ENCODE measurements around the gene USP7. TPM values are rescaled to one million over a fixed set of nuclear protein-coding genes. Genes with fewer than 3 reads are reported as not detected.

Gene USP7
- total and polyA plus RNA-seq, 4 donors: 13.7 to 85.6 (median 37.7) TPM

DNA sequence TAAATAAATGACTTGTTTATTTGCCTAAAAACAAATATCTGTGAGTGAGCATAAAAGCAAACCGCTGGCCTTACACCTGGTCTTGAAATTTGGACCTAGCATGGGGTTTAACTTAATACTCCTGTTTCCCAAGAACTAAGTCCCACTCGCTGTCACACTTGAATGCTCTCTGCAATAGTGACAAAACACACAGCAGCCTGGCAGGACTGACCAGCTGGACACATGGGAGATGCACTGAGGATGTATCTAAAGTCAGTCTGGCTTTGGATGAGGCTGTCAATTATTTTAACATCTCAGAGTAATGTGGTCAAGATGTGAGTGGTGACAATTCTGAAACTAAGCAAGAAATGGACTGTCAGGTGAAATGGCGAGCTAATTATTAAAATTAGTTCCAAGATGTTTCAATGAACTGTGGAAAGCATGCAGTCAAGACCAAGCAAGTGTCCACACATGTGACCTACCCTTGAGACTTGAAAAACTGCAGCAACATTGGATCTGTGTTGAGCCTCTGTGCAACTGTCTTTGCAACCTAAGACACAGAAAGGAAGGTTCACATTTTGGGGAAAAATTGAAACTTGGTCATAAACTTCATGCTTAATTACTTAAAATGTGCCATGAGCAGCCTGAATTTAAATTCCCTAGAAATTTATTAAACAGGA lies 64.9 kb downstream of the USP7 start:
- no peak overlapping the region for H3K9ac ChIP-seq (ENCODE audit: low read depth in 1 of 2, low read length in 2 of 2)
- H3K36me3 ChIP-seq (ENCODE audit: control insufficient read depth in 4 of 4, insufficient read depth in 3 of 4, low read depth in 1 of 4, low read length in 3 of 4): peaks cover 14 to 89% (median 82%) of the 10 kb centered on the region in 4 donors
- H3K27ac ChIP-seq (ENCODE audit: low read depth in 1 of 2, low read length in 2 of 2): no peak overlapping the region
- 94% methylated on average over 3 of the region's 3 CpGs for WGBS
- no peak for DNase-seq (ENCODE audit: low spot score)
- TF ChIP-seq FOXA2 (IDR thresholded peaks at IDR 0.05): no peak
- TF ChIP-seq, protein P1, sequence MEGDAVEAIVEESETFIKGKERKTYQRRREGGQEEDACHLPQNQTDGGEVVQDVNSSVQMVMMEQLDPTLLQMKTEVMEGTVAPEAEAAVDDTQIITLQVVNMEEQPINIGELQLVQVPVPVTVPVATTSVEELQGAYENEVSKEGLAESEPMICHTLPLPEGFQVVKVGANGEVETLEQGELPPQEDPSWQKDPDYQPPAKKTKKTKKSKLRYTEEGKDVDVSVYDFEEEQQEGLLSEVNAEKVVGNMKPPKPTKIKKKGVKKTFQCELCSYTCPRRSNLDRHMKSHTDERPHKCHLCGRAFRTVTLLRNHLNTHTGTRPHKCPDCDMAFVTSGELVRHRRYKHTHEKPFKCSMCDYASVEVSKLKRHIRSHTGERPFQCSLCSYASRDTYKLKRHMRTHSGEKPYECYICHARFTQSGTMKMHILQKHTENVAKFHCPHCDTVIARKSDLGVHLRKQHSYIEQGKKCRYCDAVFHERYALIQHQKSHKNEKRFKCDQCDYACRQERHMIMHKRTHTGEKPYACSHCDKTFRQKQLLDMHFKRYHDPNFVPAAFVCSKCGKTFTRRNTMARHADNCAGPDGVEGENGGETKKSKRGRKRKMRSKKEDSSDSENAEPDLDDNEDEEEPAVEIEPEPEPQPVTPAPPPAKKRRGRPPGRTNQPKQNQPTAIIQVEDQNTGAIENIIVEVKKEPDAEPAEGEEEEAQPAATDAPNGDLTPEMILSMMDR (IDR thresholded peaks at IDR 0.05; ENCODE audit: low read depth, low read length, missing input control): no peak
- no peak for TF ChIP-seq HNF4A (conservative IDR thresholded peaks at IDR 0.05)
- H3K4me3 ChIP-seq (ENCODE audit: low read depth in 1 of 3, low read length in 3 of 3): no peak overlapping the region
- H3K4me1 ChIP-seq (ENCODE audit: control insufficient read depth in 4 of 4, insufficient read depth in 4 of 4, low read length in 3 of 4): no peaks in the 10 kb centered on the region
- no peaks in the 10 kb centered on the region for H3K27me3 ChIP-seq (ENCODE audit: control insufficient read depth in 4 of 4, insufficient read depth in 4 of 4, low read length in 3 of 4)
- no peaks in the 10 kb centered on the region for H3K9me3 ChIP-seq (ENCODE audit: control insufficient read depth in 4 of 4, low read length in 3 of 4)

DNA sequence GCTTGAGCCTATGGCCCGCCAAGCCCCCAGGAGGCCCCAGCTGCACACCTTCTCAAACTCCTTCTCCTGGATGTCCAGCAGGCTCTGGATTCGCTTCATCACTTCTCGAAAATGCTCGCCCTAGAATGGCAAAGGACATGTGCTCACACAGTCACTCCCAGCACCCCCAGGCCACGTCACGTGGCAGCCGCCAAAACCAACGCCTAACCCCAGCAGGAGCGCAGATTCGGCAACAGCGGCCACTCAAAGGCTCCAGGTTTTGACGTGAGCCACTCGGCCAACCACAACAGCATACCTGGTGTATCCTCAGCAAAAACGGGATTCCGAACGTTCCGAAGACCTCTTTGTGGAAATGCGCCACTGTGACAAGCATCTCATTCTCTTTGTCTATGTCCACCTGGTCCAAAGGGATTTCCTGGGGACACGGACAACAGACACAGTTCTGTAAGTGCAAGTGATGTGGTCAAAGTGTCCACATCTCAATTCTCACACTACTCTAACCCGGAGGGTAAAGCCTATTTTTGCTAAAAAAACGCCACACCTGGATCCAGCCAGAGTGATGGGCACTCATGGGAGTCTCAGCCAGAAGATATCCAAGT lies 68.9 kb downstream of the USP7 start:
- Histone ChIP-seq H3K9me3 (ENCODE audit: control insufficient read depth in 4 of 4, low read length in 3 of 4) (no peaks in the 10 kb centered on the region), H3K36me3 (ENCODE audit: control insufficient read depth in 4 of 4, insufficient read depth in 3 of 4, low read depth in 1 of 4, low read length in 3 of 4) (peaks cover 10 to 88% (median 69%) of the 10 kb centered on the region in 4 donors), H3K4me3 (ENCODE audit: low read depth in 1 of 3, low read length in 3 of 3) (no peak overlapping the region), H3K27me3 (ENCODE audit: control insufficient read depth in 4 of 4, insufficient read depth in 4 of 4, low read length in 3 of 4) (no peaks in the 10 kb centered on the region), H3K27ac (ENCODE audit: low read depth in 1 of 2, low read length in 2 of 2) (no peak overlapping the region), H3K4me1 (ENCODE audit: control insufficient read depth in 4 of 4, insufficient read depth in 4 of 4, low read length in 3 of 4) (no peaks in the 10 kb centered on the region), H3K9ac (ENCODE audit: low read depth in 1 of 2, low read length in 2 of 2) (no peak overlapping the region)
- DNase-seq (ENCODE audit: low spot score): no peak
- 96% methylated on average over 21 of the region's 21 CpGs for WGBS
- TF ChIP-seq HNF4G (IDR thresholded peaks at IDR 0.05) (no peak), EGR1 (IDR thresholded peaks at IDR 0.05; ENCODE audit: low read depth in 2 of 2) (no peak), HNF4A (conservative IDR thresholded peaks at IDR 0.05) (no peak)

DNA sequence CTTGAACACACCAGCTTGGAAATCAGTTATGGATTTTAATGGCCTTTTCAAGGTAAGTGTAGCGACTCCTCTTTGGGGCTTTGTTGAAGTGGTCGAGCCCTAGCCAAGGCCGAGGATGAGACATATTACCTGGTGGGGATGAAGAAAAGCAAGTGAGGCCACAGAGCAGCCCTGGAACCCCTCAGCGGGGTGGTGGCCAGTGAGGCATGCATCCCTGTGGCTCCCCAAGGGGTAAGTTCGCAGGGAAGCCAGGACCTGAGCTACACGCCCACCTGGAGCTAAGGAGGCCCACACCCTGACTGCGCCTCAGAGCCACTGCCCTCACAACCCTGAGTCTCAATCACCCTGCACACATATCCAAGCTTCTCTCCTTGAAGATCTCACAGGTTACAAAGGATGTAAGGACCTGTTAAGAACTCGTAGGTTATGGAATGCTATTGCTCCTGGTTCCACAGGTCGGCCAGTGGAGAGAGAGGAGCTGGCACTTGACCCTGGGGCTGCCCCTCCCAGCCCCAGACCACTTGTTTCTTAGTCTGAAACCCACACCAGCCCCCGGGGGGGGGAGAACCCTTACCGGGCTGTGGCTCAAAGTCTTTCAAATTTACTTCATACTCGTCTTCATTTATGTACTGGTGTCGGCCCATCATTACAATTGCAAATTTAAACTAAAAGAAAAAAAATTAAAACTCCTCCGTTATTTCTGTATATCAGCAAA lies 69.6 kb downstream of the USP7 start:
- WGBS: 91% methylated on average over 14 of the region's 14 CpGs
- H3K36me3 ChIP-seq (ENCODE audit: control insufficient read depth in 4 of 4, insufficient read depth in 3 of 4, low read depth in 1 of 4, low read length in 3 of 4): peaks cover 10 to 81% (median 62%) of the 10 kb centered on the region in 4 donors
- H3K4me1 ChIP-seq (ENCODE audit: control insufficient read depth in 4 of 4, insufficient read depth in 4 of 4, low read length in 3 of 4): no peaks in the 10 kb centered on the region
- no peak overlapping the region for H3K9ac ChIP-seq (ENCODE audit: low read depth in 1 of 2, low read length in 2 of 2)
- DNase-seq (ENCODE audit: low spot score): no peak
- H3K27me3 ChIP-seq (ENCODE audit: control insufficient read depth in 4 of 4, insufficient read depth in 4 of 4, low read length in 3 of 4): no peaks in the 10 kb centered on the region
- H3K4me3 ChIP-seq (ENCODE audit: low read depth in 1 of 3, low read length in 3 of 3): no peak overlapping the region
- H3K9me3 ChIP-seq (ENCODE audit: control insufficient read depth in 4 of 4, low read length in 3 of 4): no peaks in the 10 kb centered on the region
- no peak overlapping the region for H3K27ac ChIP-seq (ENCODE audit: low read depth in 1 of 2, low read length in 2 of 2)
- no peak for TF ChIP-seq RAD21 (IDR thresholded peaks at IDR 0.05)
- TF ChIP-seq EGR1 (IDR thresholded peaks at IDR 0.05; ENCODE audit: low read depth in 2 of 2): no peak
- TF ChIP-seq, protein P2, sequence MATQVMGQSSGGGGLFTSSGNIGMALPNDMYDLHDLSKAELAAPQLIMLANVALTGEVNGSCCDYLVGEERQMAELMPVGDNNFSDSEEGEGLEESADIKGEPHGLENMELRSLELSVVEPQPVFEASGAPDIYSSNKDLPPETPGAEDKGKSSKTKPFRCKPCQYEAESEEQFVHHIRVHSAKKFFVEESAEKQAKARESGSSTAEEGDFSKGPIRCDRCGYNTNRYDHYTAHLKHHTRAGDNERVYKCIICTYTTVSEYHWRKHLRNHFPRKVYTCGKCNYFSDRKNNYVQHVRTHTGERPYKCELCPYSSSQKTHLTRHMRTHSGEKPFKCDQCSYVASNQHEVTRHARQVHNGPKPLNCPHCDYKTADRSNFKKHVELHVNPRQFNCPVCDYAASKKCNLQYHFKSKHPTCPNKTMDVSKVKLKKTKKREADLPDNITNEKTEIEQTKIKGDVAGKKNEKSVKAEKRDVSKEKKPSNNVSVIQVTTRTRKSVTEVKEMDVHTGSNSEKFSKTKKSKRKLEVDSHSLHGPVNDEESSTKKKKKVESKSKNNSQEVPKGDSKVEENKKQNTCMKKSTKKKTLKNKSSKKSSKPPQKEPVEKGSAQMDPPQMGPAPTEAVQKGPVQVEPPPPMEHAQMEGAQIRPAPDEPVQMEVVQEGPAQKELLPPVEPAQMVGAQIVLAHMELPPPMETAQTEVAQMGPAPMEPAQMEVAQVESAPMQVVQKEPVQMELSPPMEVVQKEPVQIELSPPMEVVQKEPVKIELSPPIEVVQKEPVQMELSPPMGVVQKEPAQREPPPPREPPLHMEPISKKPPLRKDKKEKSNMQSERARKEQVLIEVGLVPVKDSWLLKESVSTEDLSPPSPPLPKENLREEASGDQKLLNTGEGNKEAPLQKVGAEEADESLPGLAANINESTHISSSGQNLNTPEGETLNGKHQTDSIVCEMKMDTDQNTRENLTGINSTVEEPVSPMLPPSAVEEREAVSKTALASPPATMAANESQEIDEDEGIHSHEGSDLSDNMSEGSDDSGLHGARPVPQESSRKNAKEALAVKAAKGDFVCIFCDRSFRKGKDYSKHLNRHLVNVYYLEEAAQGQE (IDR thresholded peaks at IDR 0.05): no peak
- no peak for TF ChIP-seq RXRA (IDR thresholded peaks at IDR 0.05)
- TF ChIP-seq HNF4A (conservative IDR thresholded peaks at IDR 0.05): no peak
- no peak for TF ChIP-seq NR2F2 (IDR thresholded peaks at IDR 0.05)
- TF ChIP-seq, protein P3, sequence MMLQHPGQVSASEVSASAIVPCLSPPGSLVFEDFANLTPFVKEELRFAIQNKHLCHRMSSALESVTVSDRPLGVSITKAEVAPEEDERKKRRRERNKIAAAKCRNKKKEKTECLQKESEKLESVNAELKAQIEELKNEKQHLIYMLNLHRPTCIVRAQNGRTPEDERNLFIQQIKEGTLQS (IDR thresholded peaks at IDR 0.05): no peak
- TF ChIP-seq, protein P1 (IDR thresholded peaks at IDR 0.05; ENCODE audit: low read depth, low read length, missing input control): no peak
- TF ChIP-seq TAF1 (conservative IDR thresholded peaks at IDR 0.05): no peak
- TF ChIP-seq GABPA (IDR thresholded peaks at IDR 0.05 in 1 of 2, conservative IDR thresholded peaks at IDR 0.05 in 1 of 2): no peak
- TF ChIP-seq JUND (IDR thresholded peaks at IDR 0.05): no peak
- no peak for TF ChIP-seq FOXA2 (IDR thresholded peaks at IDR 0.05)
- TF ChIP-seq, protein P4, sequence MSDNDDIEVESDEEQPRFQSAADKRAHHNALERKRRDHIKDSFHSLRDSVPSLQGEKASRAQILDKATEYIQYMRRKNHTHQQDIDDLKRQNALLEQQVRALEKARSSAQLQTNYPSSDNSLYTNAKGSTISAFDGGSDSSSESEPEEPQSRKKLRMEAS (IDR thresholded peaks at IDR 0.05): no peak
- TF ChIP-seq FOXA1 (IDR thresholded peaks at IDR 0.05): no peak
